Measurements from ENCODE around the gene PRSS12.
"Not testable (repeated sequence)": the region's sequence is repeated elsewhere in the genome, so short reads cannot be mapped to it uniquely, and the experiment has no call there.

PRSS12 gene

GRCh38 chr4:118322831-118323502 lies 29.8 kb downstream of the PRSS12 start:
- no peak for DNase-seq (ENCODE audit: low read depth, low spot score)

GRCh38 chr4:118318931-118319330 lies 33.9 kb downstream of the PRSS12 start:
- no peak for DNase-seq (ENCODE audit: low read depth, low spot score)

- no peak for DNase-seq (ENCODE audit: low read depth, low spot score)
Measured at GRCh38 chr4:118317691-118318090, 35.1 kb downstream of the PRSS12 start.

GRCh38 chr4:118314221-118314620 lies 38.6 kb downstream of the PRSS12 start:
- no peak for DNase-seq (ENCODE audit: low read depth, low spot score)

- DNase-seq (ENCODE audit: low read depth, low spot score), result no peak
Measured at GRCh38 chr4:118313098-118313497, 39.7 kb downstream of the PRSS12 start.

GRCh38 chr4:118308306-118309030 lies 44.3 kb downstream of the PRSS12 start:
- no peak for DNase-seq (ENCODE audit: low read depth, low spot score)

GRCh38 chr4:118307643-118308042 lies 45.2 kb downstream of the PRSS12 start:
- DNase-seq (ENCODE audit: low read depth, low spot score), result no peak

GRCh38 chr4:118299619-118300018 lies 53.2 kb downstream of the PRSS12 start:
- DNase-seq (ENCODE audit: low read depth, low spot score), result not testable (repeated sequence)

GRCh38 chr4:118296729-118297128 lies 56.1 kb downstream of the PRSS12 start:
- DNase-seq (ENCODE audit: low read depth, low spot score), result no peak

- no peak for DNase-seq (ENCODE audit: low read depth, low spot score)
Measured at GRCh38 chr4:118290951-118291350, 61.9 kb downstream of the PRSS12 start.

GRCh38 chr4:118289794-118290193 lies 63.0 kb downstream of the PRSS12 start:
- no peak for DNase-seq (ENCODE audit: low read depth, low spot score)

- no peak for DNase-seq (ENCODE audit: low read depth, low spot score)
Measured at GRCh38 chr4:118287711-118288451, 64.9 kb downstream of the PRSS12 start.

GRCh38 chr4:118286685-118287084 lies 66.1 kb downstream of the PRSS12 start:
- DNase-seq (ENCODE audit: low read depth, low spot score), result no peak

- DNase-seq (ENCODE audit: low read depth, low spot score), result no peak
Measured at GRCh38 chr4:118285931-118286330, 66.9 kb downstream of the PRSS12 start.

GRCh38 chr4:118284169-118284568 lies 68.6 kb downstream of the PRSS12 start:
- no peak for DNase-seq (ENCODE audit: low read depth, low spot score)

- DNase-seq (ENCODE audit: low read depth, low spot score), result no peak
Measured at GRCh38 chr4:118282692-118283091, 70.1 kb downstream of the PRSS12 start.

- no peak for DNase-seq (ENCODE audit: low read depth, low spot score)
Measured at GRCh38 chr4:118281611-118282442, 71.0 kb downstream of the PRSS12 start.

- DNase-seq (ENCODE audit: low read depth, low spot score), result no peak
Measured at GRCh38 chr4:118280501-118281218, 72.1 kb downstream of the PRSS12 start.

GRCh38 chr4:118279920-118280432 lies 72.8 kb downstream of the PRSS12 start:
- no peak for DNase-seq (ENCODE audit: low read depth, low spot score)

- no peak for DNase-seq (ENCODE audit: low read depth, low spot score)
Measured at GRCh38 chr4:118279328-118279727, 73.5 kb downstream of the PRSS12 start.
